ENCODE results near the gene TMEM150B.

DNA sequence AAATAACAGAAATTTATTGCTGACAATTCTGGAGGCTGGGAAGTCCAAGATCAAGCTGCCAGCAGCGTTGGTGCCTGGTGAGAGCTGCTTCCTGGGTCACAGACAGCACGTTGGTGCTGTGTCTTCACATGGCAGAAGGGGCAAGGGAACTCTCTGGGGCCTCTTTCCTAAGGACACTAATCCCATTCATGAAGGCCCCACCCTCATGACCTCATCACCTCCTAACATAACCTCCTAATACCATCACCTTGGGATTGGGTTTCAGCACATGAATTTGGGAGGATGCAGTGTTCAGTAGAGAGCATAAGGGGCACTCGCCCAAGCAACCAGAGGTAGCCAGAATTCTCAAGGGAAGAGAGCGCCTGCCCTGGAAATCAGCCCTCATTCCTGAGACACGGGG, 15.7 kb downstream of the TMEM150B start:
- TF ChIP-seq, protein P1, sequence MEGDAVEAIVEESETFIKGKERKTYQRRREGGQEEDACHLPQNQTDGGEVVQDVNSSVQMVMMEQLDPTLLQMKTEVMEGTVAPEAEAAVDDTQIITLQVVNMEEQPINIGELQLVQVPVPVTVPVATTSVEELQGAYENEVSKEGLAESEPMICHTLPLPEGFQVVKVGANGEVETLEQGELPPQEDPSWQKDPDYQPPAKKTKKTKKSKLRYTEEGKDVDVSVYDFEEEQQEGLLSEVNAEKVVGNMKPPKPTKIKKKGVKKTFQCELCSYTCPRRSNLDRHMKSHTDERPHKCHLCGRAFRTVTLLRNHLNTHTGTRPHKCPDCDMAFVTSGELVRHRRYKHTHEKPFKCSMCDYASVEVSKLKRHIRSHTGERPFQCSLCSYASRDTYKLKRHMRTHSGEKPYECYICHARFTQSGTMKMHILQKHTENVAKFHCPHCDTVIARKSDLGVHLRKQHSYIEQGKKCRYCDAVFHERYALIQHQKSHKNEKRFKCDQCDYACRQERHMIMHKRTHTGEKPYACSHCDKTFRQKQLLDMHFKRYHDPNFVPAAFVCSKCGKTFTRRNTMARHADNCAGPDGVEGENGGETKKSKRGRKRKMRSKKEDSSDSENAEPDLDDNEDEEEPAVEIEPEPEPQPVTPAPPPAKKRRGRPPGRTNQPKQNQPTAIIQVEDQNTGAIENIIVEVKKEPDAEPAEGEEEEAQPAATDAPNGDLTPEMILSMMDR (IDR thresholded peaks at IDR 0.05) = no peak
- no peak for TF ChIP-seq POLR2A (IDR thresholded peaks at IDR 0.05)
